SU-DHL-6 (cell line): ENCODE measurements around the gene AOAH.

Experiments
- H2AFZ ChIP-seq: fragments of 200-600 bp; sonication (generic); 2 replicates; pipeline ENCODE4 v1.6.1; 2014; ENCODE audit warnings: low read depth, mild to moderate bottlenecking, moderate library complexity, mixed read lengths, antibody characterized with exemption, low read length; ENCODE audit not compliant: severe bottlenecking
- H3F3A ChIP-seq: fragments of 200-600 bp; shearing (Covaris generic); 2 replicates; pipeline ENCODE4 v1.6.0; 2016; ENCODE audit warnings: antibody characterized with exemption, mild to moderate bottlenecking; ENCODE audit not compliant: insufficient read depth
- H3K27ac ChIP-seq: fragments of 200-600 bp; sonication (generic); 2 replicates; pipeline ENCODE4 v1.5.1; 2016; ENCODE audit warnings: low read depth, mild to moderate bottlenecking, low read length, moderate library complexity, mixed read lengths
- H3K27me3 ChIP-seq: fragments of 200-600 bp; sonication (generic), shearing (Covaris generic); 2 replicates; pipeline ENCODE4 v1.6.0; 2014; ENCODE audit warnings: mild to moderate bottlenecking, low read length
- H3K36me3 ChIP-seq: fragments of 200-600 bp; sonication (generic); 2 replicates; pipeline ENCODE4 v1.6.1; 2014; ENCODE audit warnings: mild to moderate bottlenecking, low read length, mixed read lengths
- H3K4me2 ChIP-seq: fragments of 300-600, 200-600 bp; shearing (Covaris generic), sonication (generic); 2 replicates; pipeline ENCODE4 v1.6.0; 2014; ENCODE audit warnings: low read length, low read depth, mild to moderate bottlenecking; ENCODE audit not compliant: poor library complexity, severe bottlenecking
- H3K4me3 ChIP-seq: fragments of 200-600 bp; sonication (generic); 2 replicates; pipeline ENCODE4 v1.5.1; 2014; ENCODE audit warnings: antibody characterized with exemption, low read length, mild to moderate bottlenecking, mixed read lengths; ENCODE audit not compliant: insufficient read depth, poor library complexity, severe bottlenecking
- H3K79me2 ChIP-seq: fragments of 200-600 bp; sonication (generic); 2 replicates; pipeline ENCODE4 v1.6.1; 2014; ENCODE audit warnings: mild to moderate bottlenecking, low read length, moderate library complexity; ENCODE audit not compliant: insufficient read depth
- H3K9ac ChIP-seq: fragments of 200-600 bp; sonication (generic); 2 replicates; pipeline ENCODE4 v1.7.0; 2014; ENCODE audit warnings: mild to moderate bottlenecking, low read length
- H3K9me2 ChIP-seq: fragments of 200-600 bp; sonication (generic); replicated peaks from 2 replicates; pipeline ENCODE4 v1.6.1; 2014; ENCODE audit warnings: low read length; ENCODE audit not compliant: insufficient read depth
- H3K9me3 ChIP-seq: fragments of 200-600 bp; sonication (generic); 2 replicates; pipeline ENCODE4 v1.6.1; 2014; ENCODE audit warnings: low read length, mixed read lengths; ENCODE audit not compliant: insufficient read depth
- H4K20me1 ChIP-seq: fragments of 200-600 bp; sonication (generic); 2 replicates; pipeline ENCODE4 v1.6.1; 2014; ENCODE audit warnings: low read depth, mild to moderate bottlenecking, antibody characterized with exemption, low read length, moderate library complexity, mixed read lengths
- CTCF ChIP-seq: fragments of 200-600 bp; sonication (generic); IDR thresholded peaks from one replicate; pipeline ENCODE4 v1.5.1; 2017; ENCODE audit warnings: antibody characterized with exemption, mild to moderate bottlenecking, low read length, moderate library complexity; ENCODE audit not compliant: insufficient read depth, poor library complexity, severe bottlenecking
- EZH2phosphoT487 ChIP-seq: fragments of 200-600 bp; sonication (generic), shearing (Covaris generic); conservative IDR thresholded peaks from 2 replicates; pipeline ENCODE4 v1.6.1; 2018; ENCODE audit warnings: mild to moderate bottlenecking, antibody characterized with exemption, low read length, moderate library complexity, mixed read lengths

The AOAH gene

GRCh38 chr7:36724996-36725395, 702 bp upstream of the AOAH start:
- Histone ChIP-seq H3F3A (no peaks in the 10 kb centered on the region), H3K79me2 (no peaks in the 10 kb centered on the region), H3K4me3 (no peak overlapping the region), H3K9me3 (no peaks in the 10 kb centered on the region), H3K36me3 (no peaks in the 10 kb centered on the region), H4K20me1 (no peaks in the 10 kb centered on the region), H3K4me2 (no peak overlapping the region), H3K27me3 (no peaks in the 10 kb centered on the region), H3K9ac (no peak overlapping the region), H3K9me2 (no peaks in the 10 kb centered on the region), H3K27ac (no peak overlapping the region), H2AFZ (no peak overlapping the region)
- TF ChIP-seq EZH2phosphoT487 (no peak), CTCF (no peak)

- H3K36me3 ChIP-seq: no peaks in the 10 kb centered on the region
- no peak overlapping the region for H2AFZ ChIP-seq
- H4K20me1 ChIP-seq: no peaks in the 10 kb centered on the region
- H3K27me3 ChIP-seq: no peaks in the 10 kb centered on the region
- no peaks in the 10 kb centered on the region for H3F3A ChIP-seq
- no peak overlapping the region for H3K4me3 ChIP-seq
- H3K9me2 ChIP-seq: no peaks in the 10 kb centered on the region
- TF ChIP-seq EZH2phosphoT487: no peak
- no peak for TF ChIP-seq CTCF
- no peak overlapping the region for H3K9ac ChIP-seq
- H3K9me3 ChIP-seq: no peaks in the 10 kb centered on the region
- no peak overlapping the region for H3K27ac ChIP-seq
- H3K79me2 ChIP-seq: no peaks in the 10 kb centered on the region
- H3K4me2 ChIP-seq: no peak overlapping the region
Observed at GRCh38 chr7:36723291-36723690, 1.0 kb downstream of the AOAH start.

GRCh38 chr7:36719083-36719632, 5.1 kb downstream of the AOAH start:
- H3K9me2 ChIP-seq: no peaks in the 10 kb centered on the region
- H3K79me2 ChIP-seq: no peaks in the 10 kb centered on the region
- no peaks in the 10 kb centered on the region for H3K9me3 ChIP-seq
- H3K9ac ChIP-seq: no peak overlapping the region
- H3K27ac ChIP-seq: no peak overlapping the region
- H3F3A ChIP-seq: no peaks in the 10 kb centered on the region
- no peak for TF ChIP-seq CTCF
- TF ChIP-seq EZH2phosphoT487: no peak
- no peak overlapping the region for H3K4me2 ChIP-seq
- H3K27me3 ChIP-seq: no peaks in the 10 kb centered on the region
- H3K4me3 ChIP-seq: no peak overlapping the region
- no peaks in the 10 kb centered on the region for H3K36me3 ChIP-seq
- H2AFZ ChIP-seq: no peak overlapping the region
- no peaks in the 10 kb centered on the region for H4K20me1 ChIP-seq
